ENCODE results near the gene RFTN1.

The RFTN1 gene

DNA sequence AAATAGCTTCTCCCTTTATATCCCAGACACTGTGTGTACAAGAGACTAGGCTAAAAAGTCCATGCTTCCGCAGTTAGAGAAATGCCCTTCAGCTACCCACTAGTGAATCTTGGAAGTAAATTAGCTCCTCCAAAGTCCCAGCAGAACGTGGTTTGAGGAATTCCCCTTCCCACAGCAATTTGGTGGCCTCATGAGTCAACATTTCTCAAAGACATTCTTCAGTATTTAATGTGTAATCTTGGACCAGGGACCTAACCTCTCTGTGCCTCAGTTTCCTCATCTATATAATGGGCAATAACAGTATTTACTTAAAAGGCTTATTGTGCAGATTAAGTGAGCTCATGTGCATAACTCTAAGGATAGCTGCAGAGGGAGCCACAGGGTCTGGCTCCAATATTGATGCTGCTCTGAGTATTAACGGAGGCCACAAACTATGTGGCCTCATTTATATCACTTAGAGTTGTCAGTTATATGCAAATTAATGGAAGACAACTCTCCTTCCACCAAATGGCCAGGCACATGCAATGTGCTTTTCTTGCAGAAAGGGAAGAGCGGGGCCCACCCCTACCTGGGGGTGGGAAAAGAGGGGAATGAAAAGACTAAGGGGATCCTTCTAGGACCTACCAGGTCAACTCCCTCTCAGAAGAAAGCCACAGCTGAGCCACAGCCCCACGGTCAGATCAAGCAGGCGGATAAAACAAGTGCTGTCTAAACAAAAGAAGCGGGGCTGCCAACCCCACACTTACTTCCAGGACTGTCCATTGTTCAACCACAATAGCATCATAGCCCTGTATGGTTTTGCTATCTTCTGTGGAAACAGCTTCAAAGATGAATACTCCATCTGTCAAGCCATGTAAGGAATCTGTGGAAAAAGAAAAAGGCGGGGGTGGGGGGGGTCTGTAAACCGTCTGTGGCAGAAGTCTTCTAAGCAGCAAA, 156.0 kb downstream of the RFTN1 start:
- peak; percentile 44 for DNase-seq (ENCODE audit: low read depth)

DNA sequence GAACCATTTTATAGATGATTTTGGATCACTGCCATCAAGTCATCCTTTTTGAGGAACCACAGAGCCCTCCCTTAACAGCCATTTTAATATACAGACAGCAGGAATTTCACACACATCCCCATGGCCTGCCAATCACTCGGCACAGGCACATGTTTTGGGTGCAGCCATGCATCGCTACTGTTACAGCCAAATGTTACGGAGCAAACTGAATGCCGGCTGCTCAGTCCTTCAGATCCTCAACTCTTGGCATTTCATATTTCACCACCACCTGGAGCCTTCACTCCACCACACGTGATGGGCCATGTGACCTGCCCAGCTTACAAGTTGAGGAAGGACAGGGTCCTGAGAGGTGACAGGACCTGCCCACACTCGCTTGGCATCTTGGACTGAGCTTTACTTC, 157.7 kb downstream of the RFTN1 start:
- DNase-seq (ENCODE audit: low read depth): no peak

DNA sequence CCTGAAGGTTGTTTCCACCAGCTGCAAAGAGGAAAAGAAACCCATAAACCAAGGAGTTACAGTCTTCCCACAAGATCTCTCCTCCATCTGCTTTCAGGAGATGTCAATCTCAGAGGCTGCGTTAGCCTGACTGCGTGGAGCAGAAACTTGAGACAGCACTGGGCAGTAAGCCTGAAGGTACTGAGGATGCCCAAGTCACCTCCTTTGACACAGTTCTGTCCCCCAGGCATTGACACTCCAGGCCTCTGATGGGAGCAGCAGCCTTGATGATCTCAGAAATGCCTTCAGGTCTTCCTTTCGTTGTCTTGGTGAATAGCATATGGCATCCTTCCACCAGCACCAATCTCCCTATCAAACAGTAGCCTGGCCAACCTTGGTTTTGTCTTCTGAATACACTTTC, 159.2 kb downstream of the RFTN1 start:
- no peak for DNase-seq (ENCODE audit: low read depth)

DNA sequence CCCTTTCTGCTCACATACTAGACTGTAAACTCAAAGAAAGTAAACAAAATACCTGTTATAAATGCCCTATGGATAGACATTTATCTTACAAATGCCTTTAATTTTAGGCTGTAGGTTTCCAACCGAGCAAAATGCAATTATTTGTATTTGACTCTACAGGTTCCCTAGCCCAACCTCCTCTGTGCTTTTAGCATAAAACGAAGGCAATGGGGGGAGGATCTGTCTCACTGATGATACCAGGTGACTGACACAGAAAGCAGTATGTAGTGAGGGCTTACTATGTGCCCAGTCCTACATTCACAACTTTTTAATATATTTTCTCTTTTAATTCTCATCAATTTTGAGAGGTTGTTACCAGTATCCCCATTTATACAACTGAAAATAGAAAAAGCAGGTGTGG, 161.1 kb downstream of the RFTN1 start:
- no peak for DNase-seq (ENCODE audit: low read depth)

DNA sequence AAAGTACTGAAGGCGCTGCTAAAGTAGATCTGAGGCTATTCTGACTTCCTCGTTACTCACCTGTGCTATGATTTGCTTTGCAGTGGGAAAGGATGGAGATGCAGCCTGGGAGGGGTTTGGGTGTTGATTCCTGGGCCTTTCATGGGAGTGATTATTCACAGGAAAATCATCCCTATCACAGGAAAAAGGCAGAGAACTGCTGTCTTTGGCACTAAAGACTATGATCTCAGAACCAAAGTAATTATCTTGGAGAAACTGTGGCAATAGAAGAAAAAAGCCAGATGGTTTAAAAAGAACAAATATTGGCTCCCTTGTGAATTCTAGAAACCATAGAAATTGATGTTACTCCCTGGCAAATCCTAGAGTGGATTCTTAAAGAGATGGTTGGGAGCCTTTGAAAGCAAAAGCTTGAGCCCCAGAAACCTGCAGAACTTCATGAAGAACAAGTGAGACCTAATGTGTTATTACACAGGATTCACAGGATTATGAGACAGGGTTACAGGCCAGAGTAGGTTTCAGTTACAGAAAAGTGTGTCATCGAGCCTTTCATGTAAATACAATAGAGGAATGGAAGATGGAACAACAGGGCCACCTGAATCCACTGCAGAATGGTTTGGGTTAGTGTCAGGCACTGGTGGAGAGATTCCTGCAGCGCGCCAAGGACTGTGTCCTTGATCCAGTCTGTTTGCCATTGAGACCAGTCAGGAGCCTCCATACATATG, 162.7 kb downstream of the RFTN1 start:
- DNase-seq (ENCODE audit: low read depth): peak; percentile 59

DNA sequence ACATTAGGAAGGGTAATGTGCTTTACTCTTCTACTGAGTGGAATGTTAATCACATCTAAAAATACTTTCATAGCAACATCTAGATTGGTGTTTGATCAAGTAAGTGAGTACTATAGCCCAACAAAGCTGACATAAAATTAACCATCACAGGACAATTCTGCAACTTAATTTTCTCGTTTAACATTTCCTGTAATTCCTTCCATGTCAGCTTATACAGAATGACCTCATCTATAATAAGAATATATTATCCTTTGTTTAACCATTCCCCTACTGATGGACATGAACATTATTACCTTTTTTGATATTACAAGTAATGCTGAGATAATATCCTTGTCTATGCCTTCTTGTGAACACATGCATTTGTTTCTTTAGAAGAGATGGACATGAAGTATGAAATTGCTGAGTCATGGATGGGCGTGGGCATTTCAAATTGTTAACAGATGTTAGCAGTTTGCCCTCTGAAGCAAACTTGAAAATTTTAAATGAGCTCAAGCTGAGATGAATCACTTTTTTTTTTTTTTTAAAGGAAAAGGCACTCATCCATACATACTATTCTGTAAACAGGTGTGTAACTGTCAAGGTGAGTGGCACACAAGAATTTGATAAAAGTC, 163.4 kb downstream of the RFTN1 start:
- DNase-seq (ENCODE audit: low read depth): peak; percentile 79

DNA sequence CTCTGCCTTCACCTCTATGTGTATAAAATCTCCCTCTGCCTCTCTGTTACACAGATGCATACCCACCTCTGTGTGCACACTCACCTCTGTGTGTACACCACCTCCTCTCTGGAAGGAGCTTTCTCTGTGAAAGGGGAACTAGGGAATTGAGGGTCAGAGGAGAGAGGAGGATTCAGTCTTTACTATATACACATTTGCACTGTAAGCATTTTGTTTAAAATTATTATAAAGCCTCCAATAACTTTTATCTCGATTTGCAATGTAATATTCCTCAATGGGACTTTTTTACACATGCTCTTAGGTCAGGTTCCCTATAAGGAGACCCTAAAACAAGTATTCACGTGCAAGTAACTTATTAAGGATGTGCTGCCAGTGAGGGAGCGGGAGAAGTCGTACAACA, 166.0 kb downstream of the RFTN1 start:
- DNase-seq (ENCODE audit: low read depth): no peak

GRCh38 chr3:16346413-16347081, 167.0 kb downstream of the RFTN1 start:
- no peak for DNase-seq (ENCODE audit: low read depth)

DNA sequence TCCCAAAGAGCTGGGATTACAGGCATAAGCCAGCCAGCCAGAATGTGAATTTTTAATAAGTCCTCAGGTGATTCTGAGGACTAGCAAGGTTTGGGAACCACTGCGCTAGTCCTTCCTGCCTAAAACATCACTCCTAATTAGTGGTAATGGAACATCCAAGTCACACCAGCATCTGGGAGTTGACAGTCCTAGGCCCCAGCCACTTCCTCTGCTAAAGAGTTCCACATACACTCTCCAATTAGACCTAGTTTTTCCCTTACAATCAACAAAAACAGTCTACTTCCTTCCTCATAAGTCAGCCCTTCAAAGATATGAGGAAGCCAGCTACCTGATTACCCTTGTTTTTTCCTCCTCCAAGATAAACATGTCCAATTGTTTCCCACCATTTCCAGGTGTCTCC, 170.4 kb downstream of the RFTN1 start:
- DNase-seq (ENCODE audit: low read depth): no peak

DNA sequence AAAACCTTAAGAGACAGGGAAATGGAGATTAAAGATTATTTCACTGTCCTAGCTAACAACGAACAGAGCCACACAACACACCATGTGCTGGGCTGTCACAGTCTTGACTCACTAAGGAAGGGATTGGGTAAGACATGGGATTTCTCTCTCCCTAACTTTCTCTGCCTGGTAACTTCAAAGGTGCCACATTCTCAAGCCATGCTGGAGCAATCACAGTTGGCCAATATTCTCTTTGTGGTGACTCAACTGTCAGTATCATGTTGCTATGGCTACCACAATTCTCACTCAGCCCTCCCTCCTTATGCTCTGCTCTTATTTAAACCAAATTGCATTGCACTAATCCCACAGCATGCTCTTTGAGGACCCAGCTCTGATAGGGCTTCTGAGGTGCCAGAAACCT, 174.5 kb downstream of the RFTN1 start:
- DNase-seq (ENCODE audit: low read depth): peak; percentile 97

- peak; percentile 24 for DNase-seq (ENCODE audit: low read depth)
These were observed 175.5 kb downstream of the RFTN1 start for GRCh38 chr3:16337856-16338540.

DNA sequence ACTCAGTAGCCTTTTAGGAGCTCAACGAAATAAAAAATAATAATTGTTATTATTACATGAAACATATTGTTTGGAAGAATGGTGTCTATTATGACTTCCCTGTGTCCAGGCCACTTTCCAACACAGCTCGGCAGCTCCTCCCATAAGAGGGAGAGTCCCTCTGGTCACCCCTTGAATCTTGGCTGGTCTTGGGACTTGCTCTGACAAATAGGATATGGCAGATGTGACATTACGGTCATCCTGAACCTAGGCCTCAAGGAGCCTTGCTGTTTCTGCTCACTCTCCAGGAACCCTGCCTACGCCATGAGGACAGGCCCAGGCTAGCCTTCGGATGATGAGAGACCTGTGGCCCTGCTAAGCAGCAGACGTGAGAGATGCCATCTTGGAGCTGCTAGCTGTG, 176.7 kb downstream of the RFTN1 start:
- no peak for DNase-seq (ENCODE audit: low read depth)

- no peak for DNase-seq (ENCODE audit: low read depth)
These were observed 177.5 kb downstream of the RFTN1 start for GRCh38 chr3:16335772-16336645.

DNA sequence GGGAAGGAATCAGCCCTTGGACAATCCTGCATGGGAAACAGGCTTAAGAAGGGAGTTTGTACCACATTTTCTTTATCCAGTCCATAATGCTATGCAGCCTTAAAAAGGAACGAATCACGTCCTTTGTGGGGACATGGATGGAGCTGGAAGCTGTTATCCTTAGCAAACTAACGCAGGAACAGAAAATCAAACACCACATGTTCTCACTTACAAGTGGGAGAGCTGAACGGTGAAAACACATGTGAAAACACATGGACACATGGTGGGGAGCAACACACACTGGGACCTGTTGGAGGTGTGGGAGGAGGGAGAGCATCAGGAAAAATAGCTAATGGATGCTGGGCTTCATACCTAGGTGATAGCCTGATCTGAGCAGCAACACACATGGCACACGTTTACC, 178.2 kb downstream of the RFTN1 start:
- no peak for DNase-seq (ENCODE audit: low read depth)

GRCh38 chr3:16334909-16335308, 178.6 kb downstream of the RFTN1 start:
- DNase-seq (ENCODE audit: low read depth): peak; percentile 55

GRCh38 chr3:16332904-16333426, 180.5 kb downstream of the RFTN1 start:
- peak; percentile 84 for DNase-seq (ENCODE audit: low read depth)

- DNase-seq (ENCODE audit: low read depth): no peak
These were observed 182.1 kb downstream of the RFTN1 start for GRCh38 chr3:16331319-16331883.

- DNase-seq (ENCODE audit: low read depth): no peak
These were observed 183.1 kb downstream of the RFTN1 start for GRCh38 chr3:16330351-16330750.

DNA sequence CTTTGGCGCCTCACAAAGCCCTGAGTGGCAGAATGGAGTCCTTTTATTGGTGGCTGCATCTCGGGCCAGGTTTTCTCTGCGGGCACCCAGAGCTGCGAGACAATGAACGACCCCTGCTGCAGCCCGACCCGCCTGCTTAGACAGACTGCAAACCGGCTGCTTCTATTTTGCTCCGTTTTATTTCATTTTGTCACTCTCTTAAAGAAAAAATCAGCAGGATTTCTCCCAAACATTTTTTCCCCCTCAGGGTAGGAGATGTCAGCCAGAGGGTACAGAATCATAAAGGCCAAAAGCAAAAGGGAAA, 183.7 kb downstream of the RFTN1 start:
- no peak for DNase-seq (ENCODE audit: low read depth)

Data from EH (cell line).